A549 (cell line): Measurements from ENCODE around the gene IFITM10. TPM values are rescaled to one million over a fixed set of nuclear protein-coding genes. Genes with fewer than 3 reads are reported as not detected.

ENCODE experiments used
- ATAC-seq, 2 experiments: fragments of 200-7000 bp in 1 of 2; fragments of >200 bp in 1 of 2; cut with Nextera tagmentation in 1 of 2; cut with Tn5 transposase in 1 of 2; 3 replicates each; pipeline versions ENCODE4 v1.8.0 to v1.9.1; 2018 to 2020; ENCODE audit warnings: mild to moderate bottlenecking in 1 of 2, moderate library complexity in 1 of 2
- CTCF ChIA-PET: fragments of 300-600 bp; sonication (Branson Sonifier 250); formaldehyde crosslinking; extraction: SDS; loops from one replicate; lab custom pipeline; 2021; ENCODE audit warnings: antibody characterized with exemption, inconsistent platforms; lab: Yijun Ruan, JAX
- POLR2A ChIA-PET: fragments of 350-600 bp; formaldehyde crosslinking; extraction: SDS; loops from one replicate; lab custom pipeline; 2021; ENCODE audit warnings: antibody characterized with exemption, inconsistent platforms; lab: Yijun Ruan, JAX
- DNase-seq, 2 experiments: peaks; one replicate each; pipeline versions ENCODE4 v3.0.0 to v3.0.0-alpha.2; 2011 to 2016; ENCODE audit warnings: low read depth in 1 of 2, low spot score in 1 of 2
- FAIRE-seq: peaks from 2 replicates; lab custom pipeline; 2011; peaks lifted over from hg19 to GRCh38; lab: Jason Lieb, UNC
- H3K27ac ChIP-seq, 2 experiments: fragments of >200 bp; sonication (Bioruptor Twin); formaldehyde crosslinking; 3 replicates each; pipeline ENCODE4 v1.5.1; 2016 to 2017
- H3K4me1 ChIP-seq: fragments of >200 bp; sonication (Bioruptor Twin); formaldehyde crosslinking; 3 replicates; pipeline ENCODE4 v1.6.1; 2016
- H3K4me2 ChIP-seq: fragments of >200 bp; sonication (Bioruptor Twin); formaldehyde crosslinking; 3 replicates; pipeline ENCODE4 v1.6.1; 2016
- H3K4me3 ChIP-seq: fragments of >200 bp; sonication (Bioruptor Twin); formaldehyde crosslinking; 3 replicates; pipeline ENCODE4 v1.5.1; 2016
- H3K9me3 ChIP-seq: fragments of >200 bp; sonication (Bioruptor Twin); formaldehyde crosslinking; 3 replicates; pipeline ENCODE4 v1.6.1; 2016
- CBX8 ChIP-seq: fragments of 200-600 bp; sonication (generic); IDR thresholded peaks from 2 replicates; pipeline ENCODE4 v1.6.1; 2016
- EP300 ChIP-seq, 2 experiments: fragments of >200 bp; sonication (Bioruptor Twin); formaldehyde crosslinking; IDR thresholded peaks; 2 replicates in 1 of 2; 3 replicates in 1 of 2; pipeline ENCODE4 v1.6.1; 2016 to 2017
- ESRRA ChIP-seq: fragments of 150-350 bp; IDR thresholded peaks from 2 replicates; pipeline ENCODE4 v1.6.1; 2014; ENCODE audit warnings: mild to moderate bottlenecking, low read length, borderline replicate concordance
- FOSB ChIP-seq: fragments of 250-450 bp; sonication (Bioruptor Pico); IDR thresholded peaks from 2 replicates; pipeline ENCODE4 v1.5.0; 2020; ENCODE audit warnings: mild to moderate bottlenecking, moderate library complexity
- GATA3 ChIP-seq: IDR thresholded peaks from 2 replicates; pipeline ENCODE4 v1.6.1; 2012; ENCODE audit warnings: borderline replicate concordance
- HOXA7 ChIP-seq: fragments of 250-450 bp; sonication (Bioruptor Pico); IDR thresholded peaks from 2 replicates; pipeline ENCODE4 v1.5.0; 2020; ENCODE audit warnings: mild to moderate bottlenecking, moderate library complexity
- HOXB5 ChIP-seq: fragments of 250-450 bp; sonication (Bioruptor Pico); IDR thresholded peaks from 2 replicates; pipeline ENCODE4 v1.5.0; 2020; ENCODE audit warnings: mild to moderate bottlenecking, moderate library complexity
- MYC ChIP-seq: IDR thresholded peaks from 2 replicates; pipeline ENCODE4 v1.6.1; 2012; ENCODE audit warnings: mild to moderate bottlenecking, inconsistent platforms, low read length, improper control_type of control experiment, borderline replicate concordance
- NFE2L2 ChIP-seq: fragments of 150-350 bp; conservative IDR thresholded peaks from 2 replicates; pipeline ENCODE4 v1.6.1; 2014; ENCODE audit warnings: low read length
- NPAS2 ChIP-seq: fragments of 250-450 bp; sonication (Bioruptor Pico); IDR thresholded peaks from 2 replicates; pipeline ENCODE4 v1.8.0; 2022; ENCODE audit warnings: mild to moderate bottlenecking, moderate library complexity, borderline replicate concordance
- NR3C1 ChIP-seq: fragments of >200 bp; sonication (Bioruptor Twin); formaldehyde crosslinking; IDR thresholded peaks from 3 replicates; pipeline ENCODE4 v1.6.1; 2017
- POLR2A ChIP-seq: IDR thresholded peaks from 2 replicates; pipeline ENCODE4 v1.6.1; 2012; ENCODE audit warnings: mild to moderate bottlenecking, low read length
- POLR2AphosphoS2 ChIP-seq: conservative IDR thresholded peaks from 2 replicates; pipeline ENCODE4 v1.6.1; 2012; ENCODE audit warnings: low read length, improper control_type of control experiment, inconsistent platforms
- RFX5 ChIP-seq: fragments of 450-650 bp; IDR thresholded peaks from 2 replicates; pipeline ENCODE4 v1.7.1; 2014; ENCODE audit warnings: antibody characterized with exemption, mild to moderate bottlenecking, moderate library complexity
- SMC3 ChIP-seq: fragments of >200 bp; sonication (Bioruptor Twin); formaldehyde crosslinking; IDR thresholded peaks from 3 replicates; pipeline ENCODE4 v1.6.1; 2018; ENCODE audit warnings: inconsistent platforms
- ZC3H11A ChIP-seq: fragments of 450-650 bp; IDR thresholded peaks from 2 replicates; pipeline ENCODE4 v1.6.1; 2014; ENCODE audit warnings: antibody characterized with exemption, mild to moderate bottlenecking
- ZFP36 ChIP-seq: fragments of 450-650 bp; IDR thresholded peaks from 2 replicates; pipeline ENCODE4 v1.6.1; 2014; ENCODE audit warnings: borderline replicate concordance; ENCODE audit not compliant: partially characterized antibody
- ZNF302 ChIP-seq: fragments of 250-450 bp; sonication (Bioruptor Pico); IDR thresholded peaks from 2 replicates; pipeline ENCODE4 v1.9.0; 2021; ENCODE audit warnings: inconsistent platforms, mild to moderate bottlenecking, moderate library complexity
- ZSCAN20 ChIP-seq: fragments of 250-450 bp; sonication (Bioruptor Pico); IDR thresholded peaks from 2 replicates; pipeline ENCODE4 v1.8.0; 2022; ENCODE audit warnings: mild to moderate bottlenecking, moderate library complexity
- WGBS: methylation state at CpG from one replicate; pipeline ENCODE4 v1.1.6; 2017; ENCODE audit errors: missing lambda C conversion rate; 5-methylcytosine and 5-hydroxymethylcytosine counted together
- polyA plus RNA-seq, 4 experiments: library from polyadenylated mRNA; depleted of rRNA in 3 of 4; stranded (reverse); fragments of >200 nt; fragmentation: RNase III in 1 of 4; extraction: RNeasy Plus Mini Kit Qiagen cat#74134 plus additional on column Dnase treatment in 1 of 4; gene quantifications; 2 replicates in 3 of 4; 3 replicates in 1 of 4; pipeline ENCODE4 v1.2.3, GENCODE V29; 2011 to 2017
- TF ChIP-seq, protein P1 (sequence below): fragments of 250-450 bp; sonication (Bioruptor Pico); IDR thresholded peaks from 2 replicates; pipeline ENCODE4 v1.5.0; 2020; ENCODE audit warnings: low read depth, mild to moderate bottlenecking, moderate library complexity
- TF ChIP-seq, protein P2 (sequence below): fragments of 200-600 bp; sonication (generic); IDR thresholded peaks from 2 replicates; pipeline ENCODE4 v1.6.1; 2016; ENCODE audit warnings: antibody characterized with exemption, mild to moderate bottlenecking, moderate library complexity
- TF ChIP-seq, protein P3 (sequence below): fragments of 150-350 bp; IDR thresholded peaks from 2 replicates; pipeline ENCODE4 v1.6.1; 2014; ENCODE audit warnings: low read depth, mild to moderate bottlenecking, low read length
- TF ChIP-seq, protein P4 (sequence below): fragments of 450-650 bp; IDR thresholded peaks from 2 replicates; pipeline ENCODE4 v1.6.1; 2014; ENCODE audit warnings: antibody characterized with exemption

The IFITM10 gene
- polyA plus RNA-seq, 2 of the 4 experiments (the other 2 are of a cell fraction): 0.28 to 0.67 TPM

DNA sequence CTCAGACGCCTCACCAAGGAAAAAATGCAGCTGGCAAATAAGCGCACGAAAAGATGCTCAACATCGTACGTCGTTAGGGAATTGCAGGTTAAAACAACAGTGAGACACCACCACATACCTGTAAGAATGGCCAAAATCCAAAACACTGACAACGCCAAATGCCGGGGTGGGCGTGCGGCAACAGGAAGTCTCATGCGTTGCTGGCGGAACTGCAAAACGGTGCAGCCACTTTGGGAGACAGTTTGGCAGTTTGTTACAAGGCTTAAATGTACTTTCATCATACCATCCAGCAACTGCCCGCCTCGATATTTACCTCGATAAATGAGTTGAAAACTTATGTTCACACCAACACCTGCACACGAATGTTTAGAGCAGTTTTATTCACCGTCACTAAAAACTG is 20.9 kb upstream of the IFITM10 start:
- ATAC-seq (no peak), DNase-seq (no peak), FAIRE-seq (no peak)
- WGBS: 96% methylated on average over 18 of the region's 18 CpGs
- H3K4me3 ChIP-seq: no peak overlapping the region
- TF ChIP-seq ZFP36 (no peak), CBX8 (no peak), FOSB (CRISPR knock-in tag) (no peak), NR3C1 (no peak), EP300 (IDR thresholded peaks at IDR 0.05) (no peak)
- TF ChIP-seq, protein P1, sequence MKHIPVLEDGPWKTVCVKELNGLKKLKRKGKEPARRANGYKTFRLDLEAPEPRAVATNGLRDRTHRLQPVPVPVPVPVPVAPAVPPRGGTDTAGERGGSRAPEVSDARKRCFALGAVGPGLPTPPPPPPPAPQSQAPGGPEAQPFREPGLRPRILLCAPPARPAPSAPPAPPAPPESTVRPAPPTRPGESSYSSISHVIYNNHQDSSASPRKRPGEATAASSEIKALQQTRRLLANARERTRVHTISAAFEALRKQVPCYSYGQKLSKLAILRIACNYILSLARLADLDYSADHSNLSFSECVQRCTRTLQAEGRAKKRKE (CRISPR knock-in tag): no peak
- ChIA-PET POLR2A (interaction anchor here (0.6 to 2.0 kb wide), 5 partner anchors 9 to 59 kb away, joined by 3 to 13 read pairs (median 5); partner anchors contain the start of gene IFITM10), CTCF (interaction anchor here (0.9 to 1.3 kb wide), 4 partner anchors 9 to 78 kb away, joined by 3 to 5 read pairs (median 3); no protein-coding TSS in a partner anchor)
- H3K9me3 ChIP-seq: no peaks in the 10 kb centered on the region
- peak overlapping the region; percentile 82 for H3K4me2 ChIP-seq
- H3K27ac ChIP-seq: peak overlapping the region; percentile 97 to 99
- peaks cover 42% of the 10 kb centered on the region for H3K4me1 ChIP-seq

DNA sequence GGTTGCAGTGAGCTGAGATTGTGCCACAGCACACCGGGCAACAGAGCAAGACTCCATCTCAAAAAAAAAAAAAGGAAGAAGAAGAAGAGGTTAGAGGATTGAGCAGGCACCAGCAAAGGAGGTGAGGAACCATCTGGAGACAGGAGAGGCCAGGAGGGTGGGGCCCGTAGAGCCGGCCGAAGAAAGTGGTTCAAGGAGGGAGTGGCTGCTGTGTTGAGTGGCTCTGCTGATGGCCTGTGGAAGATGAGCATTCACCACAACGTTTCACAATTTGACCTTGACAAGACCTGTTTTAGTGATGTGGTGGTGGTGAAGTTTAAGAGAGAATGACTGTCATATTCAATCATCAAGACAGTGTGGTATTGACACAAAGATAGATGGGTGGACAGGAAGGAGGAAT is 20.1 kb upstream of the IFITM10 start:
- FAIRE-seq: no peak
- Histone ChIP-seq H3K4me3 (no peak overlapping the region), H3K4me1 (peaks cover 42% of the 10 kb centered on the region), H3K4me2 (no peak overlapping the region), H3K27ac (peak overlapping the region; percentile 97 to 99), H3K9me3 (no peaks in the 10 kb centered on the region)
- 74% methylated on average over 5 of the region's 5 CpGs for WGBS
- no peak for ATAC-seq
- no peak for DNase-seq
- no peak for TF ChIP-seq ESRRA
- TF ChIP-seq NPAS2: no peak
- no peak for TF ChIP-seq NFE2L2
- no peak for TF ChIP-seq ZSCAN20
- TF ChIP-seq ZNF302: no peak
- no peak for TF ChIP-seq ZC3H11A
- TF ChIP-seq, protein P2, sequence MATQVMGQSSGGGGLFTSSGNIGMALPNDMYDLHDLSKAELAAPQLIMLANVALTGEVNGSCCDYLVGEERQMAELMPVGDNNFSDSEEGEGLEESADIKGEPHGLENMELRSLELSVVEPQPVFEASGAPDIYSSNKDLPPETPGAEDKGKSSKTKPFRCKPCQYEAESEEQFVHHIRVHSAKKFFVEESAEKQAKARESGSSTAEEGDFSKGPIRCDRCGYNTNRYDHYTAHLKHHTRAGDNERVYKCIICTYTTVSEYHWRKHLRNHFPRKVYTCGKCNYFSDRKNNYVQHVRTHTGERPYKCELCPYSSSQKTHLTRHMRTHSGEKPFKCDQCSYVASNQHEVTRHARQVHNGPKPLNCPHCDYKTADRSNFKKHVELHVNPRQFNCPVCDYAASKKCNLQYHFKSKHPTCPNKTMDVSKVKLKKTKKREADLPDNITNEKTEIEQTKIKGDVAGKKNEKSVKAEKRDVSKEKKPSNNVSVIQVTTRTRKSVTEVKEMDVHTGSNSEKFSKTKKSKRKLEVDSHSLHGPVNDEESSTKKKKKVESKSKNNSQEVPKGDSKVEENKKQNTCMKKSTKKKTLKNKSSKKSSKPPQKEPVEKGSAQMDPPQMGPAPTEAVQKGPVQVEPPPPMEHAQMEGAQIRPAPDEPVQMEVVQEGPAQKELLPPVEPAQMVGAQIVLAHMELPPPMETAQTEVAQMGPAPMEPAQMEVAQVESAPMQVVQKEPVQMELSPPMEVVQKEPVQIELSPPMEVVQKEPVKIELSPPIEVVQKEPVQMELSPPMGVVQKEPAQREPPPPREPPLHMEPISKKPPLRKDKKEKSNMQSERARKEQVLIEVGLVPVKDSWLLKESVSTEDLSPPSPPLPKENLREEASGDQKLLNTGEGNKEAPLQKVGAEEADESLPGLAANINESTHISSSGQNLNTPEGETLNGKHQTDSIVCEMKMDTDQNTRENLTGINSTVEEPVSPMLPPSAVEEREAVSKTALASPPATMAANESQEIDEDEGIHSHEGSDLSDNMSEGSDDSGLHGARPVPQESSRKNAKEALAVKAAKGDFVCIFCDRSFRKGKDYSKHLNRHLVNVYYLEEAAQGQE: no peak
- TF ChIP-seq RFX5: no peak
- no peak for TF ChIP-seq POLR2A
- TF ChIP-seq HOXB5 (CRISPR knock-in tag): no peak
- TF ChIP-seq, protein P3, sequence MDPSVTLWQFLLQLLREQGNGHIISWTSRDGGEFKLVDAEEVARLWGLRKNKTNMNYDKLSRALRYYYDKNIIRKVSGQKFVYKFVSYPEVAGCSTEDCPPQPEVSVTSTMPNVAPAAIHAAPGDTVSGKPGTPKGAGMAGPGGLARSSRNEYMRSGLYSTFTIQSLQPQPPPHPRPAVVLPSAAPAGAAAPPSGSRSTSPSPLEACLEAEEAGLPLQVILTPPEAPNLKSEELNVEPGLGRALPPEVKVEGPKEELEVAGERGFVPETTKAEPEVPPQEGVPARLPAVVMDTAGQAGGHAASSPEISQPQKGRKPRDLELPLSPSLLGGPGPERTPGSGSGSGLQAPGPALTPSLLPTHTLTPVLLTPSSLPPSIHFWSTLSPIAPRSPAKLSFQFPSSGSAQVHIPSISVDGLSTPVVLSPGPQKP: no peak
- TF ChIP-seq MYC: no peak
- no peak for TF ChIP-seq HOXA7 (CRISPR knock-in tag)
- TF ChIP-seq, protein P4, sequence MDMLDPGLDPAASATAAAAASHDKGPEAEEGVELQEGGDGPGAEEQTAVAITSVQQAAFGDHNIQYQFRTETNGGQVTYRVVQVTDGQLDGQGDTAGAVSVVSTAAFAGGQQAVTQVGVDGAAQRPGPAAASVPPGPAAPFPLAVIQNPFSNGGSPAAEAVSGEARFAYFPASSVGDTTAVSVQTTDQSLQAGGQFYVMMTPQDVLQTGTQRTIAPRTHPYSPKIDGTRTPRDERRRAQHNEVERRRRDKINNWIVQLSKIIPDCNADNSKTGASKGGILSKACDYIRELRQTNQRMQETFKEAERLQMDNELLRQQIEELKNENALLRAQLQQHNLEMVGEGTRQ: no peak
- TF ChIP-seq GATA3: no peak
- no peak for TF ChIP-seq SMC3
- no peak for TF ChIP-seq POLR2AphosphoS2
- ChIA-PET POLR2A (no interaction called here), CTCF (interaction anchor here (0.6 to 3.1 kb wide), 3 partner anchors 62 to 1167 kb away, joined by 3 to 14 read pairs (median 12); no protein-coding TSS in a partner anchor)
